PFSK-1 (cell line): ENCODE results near the gene RASGRF2.

ENCODE experiments used
- POLR2AphosphoS5 ChIP-seq: IDR thresholded peaks from 2 replicates; pipeline ENCODE4 v1.6.1; 2012; ENCODE audit warnings: low read depth, mild to moderate bottlenecking, control low read depth, low read length, moderate library complexity
- SIN3A ChIP-seq: IDR thresholded peaks from 2 replicates; pipeline ENCODE4 v1.6.1; 2012; ENCODE audit warnings: mild to moderate bottlenecking, low read length, moderate library complexity, borderline replicate concordance; ENCODE audit not compliant: insufficient read depth
- TAF1 ChIP-seq: IDR thresholded peaks from 2 replicates; pipeline ENCODE4 v1.6.1; 2012; ENCODE audit warnings: low read length, control low read depth, borderline replicate concordance; ENCODE audit not compliant: insufficient read depth
- TF ChIP-seq, protein P1 (sequence below), 2 experiments: IDR thresholded peaks; 2 replicates each; pipeline versions ENCODE4 v1.6.1 to v1.8.0; 2011 to 2012; ENCODE audit warnings: low read depth in 2 of 2, low read length in 2 of 2, control low read depth in 1 of 2, inconsistent platforms in 1 of 2, mild to moderate bottlenecking in 1 of 2, moderate library complexity in 1 of 2; ENCODE audit not compliant: insufficient read depth in 1 of 2

DNA sequence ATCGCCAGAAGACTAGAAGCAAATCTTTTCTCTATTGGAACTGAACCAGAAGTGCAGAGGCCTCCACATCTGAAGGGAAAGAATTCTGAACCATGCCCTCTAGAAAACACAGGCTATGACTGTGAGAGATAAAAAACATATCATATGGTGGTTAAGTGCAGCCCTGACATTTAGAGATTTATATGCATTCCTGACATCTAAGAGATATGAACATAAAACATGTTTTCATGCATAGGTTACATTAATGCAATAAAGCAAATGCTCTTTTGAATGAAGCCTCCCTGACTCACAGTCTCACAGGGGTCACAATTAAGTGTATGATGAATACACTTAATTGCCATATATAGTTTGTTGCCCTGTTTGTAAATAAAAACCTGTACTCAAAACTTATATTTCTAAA is 244.0 kb downstream of the RASGRF2 start:
- TF ChIP-seq POLR2AphosphoS5 = no peak
- no peak for TF ChIP-seq TAF1
- TF ChIP-seq, protein P1, sequence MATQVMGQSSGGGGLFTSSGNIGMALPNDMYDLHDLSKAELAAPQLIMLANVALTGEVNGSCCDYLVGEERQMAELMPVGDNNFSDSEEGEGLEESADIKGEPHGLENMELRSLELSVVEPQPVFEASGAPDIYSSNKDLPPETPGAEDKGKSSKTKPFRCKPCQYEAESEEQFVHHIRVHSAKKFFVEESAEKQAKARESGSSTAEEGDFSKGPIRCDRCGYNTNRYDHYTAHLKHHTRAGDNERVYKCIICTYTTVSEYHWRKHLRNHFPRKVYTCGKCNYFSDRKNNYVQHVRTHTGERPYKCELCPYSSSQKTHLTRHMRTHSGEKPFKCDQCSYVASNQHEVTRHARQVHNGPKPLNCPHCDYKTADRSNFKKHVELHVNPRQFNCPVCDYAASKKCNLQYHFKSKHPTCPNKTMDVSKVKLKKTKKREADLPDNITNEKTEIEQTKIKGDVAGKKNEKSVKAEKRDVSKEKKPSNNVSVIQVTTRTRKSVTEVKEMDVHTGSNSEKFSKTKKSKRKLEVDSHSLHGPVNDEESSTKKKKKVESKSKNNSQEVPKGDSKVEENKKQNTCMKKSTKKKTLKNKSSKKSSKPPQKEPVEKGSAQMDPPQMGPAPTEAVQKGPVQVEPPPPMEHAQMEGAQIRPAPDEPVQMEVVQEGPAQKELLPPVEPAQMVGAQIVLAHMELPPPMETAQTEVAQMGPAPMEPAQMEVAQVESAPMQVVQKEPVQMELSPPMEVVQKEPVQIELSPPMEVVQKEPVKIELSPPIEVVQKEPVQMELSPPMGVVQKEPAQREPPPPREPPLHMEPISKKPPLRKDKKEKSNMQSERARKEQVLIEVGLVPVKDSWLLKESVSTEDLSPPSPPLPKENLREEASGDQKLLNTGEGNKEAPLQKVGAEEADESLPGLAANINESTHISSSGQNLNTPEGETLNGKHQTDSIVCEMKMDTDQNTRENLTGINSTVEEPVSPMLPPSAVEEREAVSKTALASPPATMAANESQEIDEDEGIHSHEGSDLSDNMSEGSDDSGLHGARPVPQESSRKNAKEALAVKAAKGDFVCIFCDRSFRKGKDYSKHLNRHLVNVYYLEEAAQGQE (IDR thresholded peaks at IDR 0.05; ENCODE audit: insufficient read depth in 1 of 2, low read depth in 2 of 2, low read length in 2 of 2) = no peak
- TF ChIP-seq SIN3A = no peak
